Lower leg skin (tissue), 4 donors: ENCODE results near the gene TFAP2B. TPM values are rescaled to one million over a fixed set of nuclear protein-coding genes. Genes with fewer than 3 reads are reported as not detected.

Source experiments
- DNase-seq, 2 donors: peaks; one replicate each; pipeline ENCODE4 v3.0.0-alpha.2; 2019; ENCODE audit warnings: low spot score in 2 of 2
- H3K4me3 ChIP-seq: fragments of 200-600 bp; sonication (generic); 2 replicates; pipeline ENCODE4 v1.5.1; 2017; ENCODE audit warnings: mild to moderate bottlenecking, low read depth; ENCODE audit not compliant: poor library complexity, severe bottlenecking
- POLR2A ChIP-seq, 2 donors: fragments of 450-650 bp; IDR thresholded peaks; one replicate each; pipeline ENCODE4 v1.6.1; 2016 to 2017; ENCODE audit warnings: antibody characterized with exemption in 2 of 2, mild to moderate bottlenecking in 1 of 2, moderate library complexity in 1 of 2
- WGBS, 2 donors: methylation state at CpG; one replicate each; pipeline ENCODE4 v1.1.5; 2018; 5-methylcytosine and 5-hydroxymethylcytosine counted together
- intact Hi-C: fragments of 100-400 bp; cut with DNase I; formaldehyde crosslinking; loops from one replicate; pipeline ENCODE4 v1.15.0; 2023; ENCODE audit warnings: low total_unique reads
- total RNA-seq, 4 donors: library from RNA; depleted of rRNA; stranded (reverse); fragments of >200 nt; gene quantifications; one replicate each; pipeline ENCODE4 v1.1.0, GENCODE V29; 2016
- TF ChIP-seq, protein P1 (sequence below), 3 donors: fragments of 450-650 bp; IDR thresholded peaks; one replicate each; pipeline ENCODE4 v1.5.1; 2016; ENCODE audit warnings: antibody characterized with exemption in 3 of 3, mild to moderate bottlenecking in 3 of 3, moderate library complexity in 2 of 3

The TFAP2B gene
- total RNA-seq, 4 donors from 2014 or later, result 1.9 to 6.8 (median 4.0) TPM

DNA sequence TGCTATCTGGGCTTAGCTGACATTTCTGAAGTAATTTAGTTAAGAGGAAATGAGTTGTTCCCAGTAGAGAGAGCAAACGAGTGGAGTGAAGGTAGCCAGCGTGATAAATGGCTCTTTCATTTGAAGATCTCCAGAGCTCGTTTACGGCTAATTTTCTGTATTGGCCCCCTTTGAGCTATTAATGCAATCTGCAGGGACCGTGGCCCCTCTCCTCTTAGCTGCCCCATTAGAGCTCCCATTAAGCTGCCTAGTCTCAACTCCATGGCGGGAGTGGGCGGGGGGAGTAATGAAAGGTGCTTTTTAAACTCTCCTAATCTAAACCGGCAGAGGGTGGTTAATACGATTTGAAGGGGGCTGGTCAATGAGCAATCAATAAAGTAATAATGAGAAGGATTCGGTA, 12.5 kb downstream of the TFAP2B start:
- TF ChIP-seq POLR2A (IDR thresholded peaks at IDR 0.05), result no peak
- TF ChIP-seq, protein P1, sequence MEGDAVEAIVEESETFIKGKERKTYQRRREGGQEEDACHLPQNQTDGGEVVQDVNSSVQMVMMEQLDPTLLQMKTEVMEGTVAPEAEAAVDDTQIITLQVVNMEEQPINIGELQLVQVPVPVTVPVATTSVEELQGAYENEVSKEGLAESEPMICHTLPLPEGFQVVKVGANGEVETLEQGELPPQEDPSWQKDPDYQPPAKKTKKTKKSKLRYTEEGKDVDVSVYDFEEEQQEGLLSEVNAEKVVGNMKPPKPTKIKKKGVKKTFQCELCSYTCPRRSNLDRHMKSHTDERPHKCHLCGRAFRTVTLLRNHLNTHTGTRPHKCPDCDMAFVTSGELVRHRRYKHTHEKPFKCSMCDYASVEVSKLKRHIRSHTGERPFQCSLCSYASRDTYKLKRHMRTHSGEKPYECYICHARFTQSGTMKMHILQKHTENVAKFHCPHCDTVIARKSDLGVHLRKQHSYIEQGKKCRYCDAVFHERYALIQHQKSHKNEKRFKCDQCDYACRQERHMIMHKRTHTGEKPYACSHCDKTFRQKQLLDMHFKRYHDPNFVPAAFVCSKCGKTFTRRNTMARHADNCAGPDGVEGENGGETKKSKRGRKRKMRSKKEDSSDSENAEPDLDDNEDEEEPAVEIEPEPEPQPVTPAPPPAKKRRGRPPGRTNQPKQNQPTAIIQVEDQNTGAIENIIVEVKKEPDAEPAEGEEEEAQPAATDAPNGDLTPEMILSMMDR (IDR thresholded peaks at IDR 0.05), result no peak
- WGBS, 2 donors, result 42 to 51% methylated on average over 10 of the region's 10 CpGs
- intact Hi-C loops, result no loop called here
- DNase-seq, result no peak
- no peak overlapping the region for H3K4me3 ChIP-seq

DNA sequence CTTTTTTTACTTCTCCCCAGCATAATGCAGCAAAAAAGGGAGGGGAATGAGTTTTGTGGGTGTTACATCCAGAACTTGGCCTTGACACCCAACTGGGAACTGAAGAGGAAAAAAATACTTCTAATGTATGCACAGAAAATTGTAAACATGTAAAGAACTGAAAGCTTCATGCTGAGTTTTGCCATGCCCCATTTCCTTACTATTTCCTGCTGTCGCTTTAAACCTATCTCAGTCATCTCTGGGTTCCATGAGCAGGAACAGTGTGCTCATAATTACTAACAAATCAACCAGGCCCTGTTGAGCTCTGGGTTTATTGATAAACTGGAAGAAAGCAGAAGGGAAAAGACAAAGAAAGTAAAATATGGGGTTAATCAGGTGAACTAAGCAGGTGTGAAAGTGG, 14.2 kb downstream of the TFAP2B start:
- TF ChIP-seq, protein P1 (IDR thresholded peaks at IDR 0.05), result no peak
- no peak for TF ChIP-seq POLR2A (IDR thresholded peaks at IDR 0.05)
- 56 to 58% methylated on average over 1 of the region's 1 CpG for WGBS, 2 donors
- intact Hi-C loops, result no loop called here
- DNase-seq, result no peak
- no peak overlapping the region for H3K4me3 ChIP-seq

DNA sequence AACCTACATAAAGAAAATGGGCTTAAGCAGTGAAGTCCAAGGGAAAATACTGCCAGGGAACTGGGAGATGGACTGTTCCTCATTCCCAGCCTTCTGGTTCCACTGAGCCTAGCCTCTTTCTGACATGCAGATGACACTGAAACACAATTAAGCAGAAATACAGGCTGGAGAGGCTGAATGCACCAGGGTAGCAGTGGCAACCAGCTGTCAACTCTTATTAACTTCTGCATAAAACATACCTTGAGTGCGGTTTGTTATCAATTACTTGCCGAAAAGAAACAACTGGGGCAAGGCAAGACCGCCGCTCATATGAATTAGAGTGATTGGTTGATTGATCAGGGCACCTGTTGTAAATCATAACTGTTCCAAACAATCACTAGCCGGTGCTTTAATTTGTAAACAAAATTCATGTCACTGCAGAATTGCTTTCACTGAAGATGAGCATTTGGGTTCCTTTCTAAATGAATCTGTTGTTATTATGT, 16.3 kb downstream of the TFAP2B start:
- no peak for DNase-seq
- intact Hi-C loops, result no loop called here
- 80 to 88% methylated on average over 5 of the region's 5 CpGs for WGBS, 2 donors
- H3K4me3 ChIP-seq, result no peak overlapping the region
- TF ChIP-seq POLR2A (IDR thresholded peaks at IDR 0.05), result no peak
- TF ChIP-seq, protein P1 (IDR thresholded peaks at IDR 0.05), result no peak

DNA sequence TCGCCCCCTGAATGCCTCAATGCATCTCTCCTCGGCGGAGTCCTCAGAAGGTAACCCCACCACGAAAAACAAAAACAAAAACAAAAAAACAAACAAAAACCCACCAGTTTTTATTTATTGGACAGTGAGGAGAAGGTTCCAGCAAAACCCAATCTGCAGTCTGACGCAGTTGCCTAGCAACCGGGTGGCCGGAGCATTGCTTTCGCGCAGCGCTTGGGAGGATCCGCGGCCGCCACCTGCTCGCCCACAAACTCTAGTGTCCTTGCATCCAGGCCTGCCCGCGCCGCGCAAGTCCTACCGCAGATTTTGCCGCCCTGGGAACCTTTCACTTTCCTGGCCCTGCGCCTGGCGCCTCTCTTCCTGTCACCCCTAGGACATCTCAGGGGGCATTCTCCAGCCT, 17.6 kb downstream of the TFAP2B start:
- TF ChIP-seq POLR2A (IDR thresholded peaks at IDR 0.05), result no peak
- TF ChIP-seq, protein P1 (IDR thresholded peaks at IDR 0.05), result no peak
- WGBS, 2 donors, result 51 to 53% methylated on average over 22 of the region's 22 CpGs

DNA sequence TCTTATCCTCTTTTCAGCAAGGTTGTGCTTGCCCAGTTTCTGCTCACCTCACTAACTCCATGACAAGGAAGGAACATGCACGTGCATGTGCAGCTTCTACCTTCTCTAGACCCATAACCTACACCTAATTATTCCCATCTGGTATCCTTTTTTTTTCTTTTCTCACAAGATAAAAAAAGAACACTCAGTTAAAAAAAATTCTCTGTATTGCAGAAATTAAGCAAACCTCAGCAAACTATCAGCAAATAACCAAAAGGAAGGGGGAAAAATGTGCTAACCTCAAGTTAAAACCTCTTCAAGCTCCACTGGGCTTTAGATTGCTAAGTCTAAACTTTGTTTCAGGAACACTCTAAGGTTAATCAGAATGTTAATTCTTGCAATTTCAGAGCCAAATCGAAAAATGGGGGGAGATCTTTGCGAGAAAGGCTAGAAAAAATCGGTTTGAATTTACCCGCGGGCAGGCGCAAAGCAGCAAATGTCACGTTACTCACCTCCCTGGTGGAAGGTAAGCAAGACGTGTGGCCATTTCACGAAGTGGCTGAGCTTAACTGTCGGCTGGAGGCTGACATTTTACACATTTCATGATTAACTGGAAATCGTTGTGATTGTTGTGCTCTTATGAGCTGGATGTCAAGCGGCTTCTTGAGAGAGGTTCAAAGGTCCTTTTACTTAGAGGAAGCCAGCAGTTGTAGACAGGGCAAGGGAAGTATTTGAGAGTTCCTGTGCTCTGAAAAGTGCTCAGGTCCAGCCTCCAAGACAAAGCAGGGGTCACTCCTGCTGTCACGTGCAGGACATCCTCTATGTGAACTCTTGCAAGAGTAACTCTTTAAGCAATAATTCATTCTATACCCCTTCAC, 19.1 kb downstream of the TFAP2B start:
- 29 to 41% methylated on average over 14 of the region's 14 CpGs for WGBS, 2 donors
- no peak for DNase-seq
- intact Hi-C loops, result no loop called here
- TF ChIP-seq, protein P1 (IDR thresholded peaks at IDR 0.05), result no peak
- no peak for TF ChIP-seq POLR2A (IDR thresholded peaks at IDR 0.05)
- no peak overlapping the region for H3K4me3 ChIP-seq

More for the DNA sequence above, 17.6 kb downstream of the TFAP2B start:
- no peak for DNase-seq
- no peak overlapping the region for H3K4me3 ChIP-seq
- intact Hi-C loops, result no loop called here
